Activated T-cell treated with anti-CD3 and anti-CD28 coated beads for 48 hours (primary cell): Measurements from ENCODE around the gene B3GALT2.
"Not testable (repeated sequence)": the region's sequence is repeated elsewhere in the genome, so short reads cannot be mapped to it uniquely, and the experiment has no call there.

Source experiments
- DNase-seq: peaks from one replicate; pipeline ENCODE4 v3.0.0-alpha.2; 2020; ENCODE audit warnings: low read depth

The B3GALT2 gene, protein sequence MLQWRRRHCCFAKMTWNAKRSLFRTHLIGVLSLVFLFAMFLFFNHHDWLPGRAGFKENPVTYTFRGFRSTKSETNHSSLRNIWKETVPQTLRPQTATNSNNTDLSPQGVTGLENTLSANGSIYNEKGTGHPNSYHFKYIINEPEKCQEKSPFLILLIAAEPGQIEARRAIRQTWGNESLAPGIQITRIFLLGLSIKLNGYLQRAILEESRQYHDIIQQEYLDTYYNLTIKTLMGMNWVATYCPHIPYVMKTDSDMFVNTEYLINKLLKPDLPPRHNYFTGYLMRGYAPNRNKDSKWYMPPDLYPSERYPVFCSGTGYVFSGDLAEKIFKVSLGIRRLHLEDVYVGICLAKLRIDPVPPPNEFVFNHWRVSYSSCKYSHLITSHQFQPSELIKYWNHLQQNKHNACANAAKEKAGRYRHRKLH

DNA sequence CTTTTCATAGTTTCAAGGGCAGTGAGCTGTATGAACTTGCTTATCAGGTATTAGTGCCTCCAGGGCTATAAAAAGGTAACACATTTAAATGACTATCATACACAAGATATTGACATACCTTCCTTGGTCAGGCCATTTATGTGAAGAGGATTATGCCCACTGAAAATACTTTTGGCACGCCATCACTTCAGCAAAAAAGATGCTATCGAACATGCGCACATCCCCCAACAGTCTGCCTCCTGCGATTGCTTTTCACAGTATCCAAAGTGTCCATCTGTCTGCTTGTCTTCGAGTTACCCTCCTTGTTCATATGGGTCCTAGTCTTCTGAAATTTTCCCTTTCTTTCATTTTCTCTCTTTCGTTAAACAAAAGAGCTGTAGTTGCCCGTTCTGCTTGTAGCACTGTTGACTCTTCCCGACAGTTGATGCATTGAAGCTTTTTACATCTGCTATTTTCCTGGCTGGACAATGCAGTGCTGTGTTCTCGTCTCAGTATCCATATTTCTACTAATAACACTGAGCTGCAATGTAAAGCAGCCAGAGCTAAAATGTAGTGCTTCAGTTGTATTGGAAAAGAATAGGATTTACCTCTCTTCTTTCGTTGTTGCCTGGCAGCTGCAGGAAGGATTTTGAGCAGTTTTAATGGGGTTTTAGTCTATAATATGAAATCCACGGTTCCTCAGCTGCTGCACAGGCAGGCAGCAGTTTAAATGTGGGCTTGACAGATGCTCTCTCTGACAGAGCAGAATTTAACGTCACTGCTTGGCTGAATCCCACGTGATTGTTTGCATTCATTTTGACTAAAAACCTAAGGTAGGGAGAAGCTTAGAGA is at the start of gene B3GALT2:
B3GALT2 (minus strand) TSS at position 713 of the 831 bp plus-strand sequence. CDS start 5,051 bp downstream, outside the sequence.
- DNase-seq = no peak

DNA sequence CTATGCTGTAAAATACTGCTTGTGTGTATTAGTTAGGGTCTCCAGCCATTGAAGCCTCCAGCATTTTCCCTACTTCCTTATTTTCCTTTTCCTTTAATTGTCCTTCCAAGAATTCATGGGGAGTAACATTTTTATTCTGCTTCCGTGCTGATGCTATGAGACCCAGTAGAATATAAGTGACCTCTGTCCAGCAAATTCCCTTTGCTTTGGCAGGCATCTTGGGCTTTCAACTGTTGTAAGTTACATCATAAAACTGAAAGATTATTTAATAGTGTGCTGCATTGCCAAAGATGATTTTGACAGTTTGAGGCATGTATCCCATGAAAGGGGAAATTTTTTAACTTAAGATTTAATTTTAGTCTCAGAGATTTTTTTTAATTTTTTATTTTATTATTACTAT is 48.1 kb upstream of the B3GALT2 start:
- DNase-seq = no peak

DNA sequence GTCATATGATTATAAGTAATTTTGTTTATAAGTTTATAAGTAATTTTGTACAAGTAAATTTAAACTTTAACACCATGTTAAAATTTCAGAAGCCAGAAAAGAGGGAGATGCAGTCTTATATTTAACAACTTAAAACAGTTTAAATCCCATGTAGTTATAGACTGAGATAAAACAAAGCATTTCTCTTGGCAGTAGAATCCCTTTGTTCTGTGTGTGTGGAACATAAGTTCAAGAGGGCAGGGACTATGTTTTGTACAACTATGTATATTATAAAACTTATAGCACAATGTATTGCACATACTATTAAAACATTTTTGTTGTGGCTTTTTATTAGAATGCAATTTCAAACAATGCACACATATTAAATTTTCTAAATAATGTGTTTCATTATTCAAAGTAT is 44.7 kb upstream of the B3GALT2 start:
- DNase-seq = not testable (repeated sequence)

DNA sequence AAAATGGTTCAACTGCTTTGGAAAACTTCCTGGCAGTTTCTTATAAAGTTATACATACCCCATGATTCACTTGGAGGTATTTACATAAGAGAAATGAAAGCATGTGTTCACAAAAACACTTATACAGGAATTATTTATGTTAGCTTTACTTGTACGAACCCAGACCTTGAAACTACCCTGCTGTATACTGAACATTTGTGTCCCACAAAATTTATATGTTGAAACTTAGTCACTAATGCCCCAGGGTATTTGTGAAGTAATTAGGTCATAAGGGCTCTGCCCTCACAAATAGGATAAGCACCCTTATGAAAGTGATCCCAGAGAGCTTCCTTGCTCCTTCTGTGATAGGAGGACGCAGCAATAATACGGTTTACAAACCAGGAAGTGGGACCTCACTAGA is 42.7 kb upstream of the B3GALT2 start:
- no peak for DNase-seq

DNA sequence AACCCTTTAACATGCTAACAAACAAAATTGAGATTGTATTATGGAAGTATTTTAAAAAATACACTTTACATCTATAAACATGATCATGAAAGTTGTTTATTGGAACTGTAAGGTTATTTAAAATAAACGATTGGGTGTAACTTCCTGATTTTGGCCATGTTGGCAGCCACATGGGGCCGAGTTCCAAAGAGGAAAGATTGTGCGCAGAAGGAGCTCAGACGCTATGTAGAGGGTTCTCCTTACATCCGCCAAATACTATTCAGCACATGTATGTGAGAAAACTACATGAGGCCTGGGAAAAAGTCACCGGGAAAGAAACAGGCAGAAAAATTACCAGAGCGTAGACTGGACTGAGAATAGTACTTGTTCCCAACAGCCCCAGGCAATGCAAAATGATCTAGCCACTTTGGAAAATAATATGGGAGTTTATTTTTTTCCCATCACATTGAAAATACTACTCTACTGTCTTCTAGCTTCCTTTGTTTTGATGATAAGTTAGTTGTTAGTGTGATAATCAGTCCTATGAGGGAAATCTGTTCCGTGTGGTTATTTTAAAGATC is 35.7 kb upstream of the B3GALT2 start:
- DNase-seq = no peak

DNA sequence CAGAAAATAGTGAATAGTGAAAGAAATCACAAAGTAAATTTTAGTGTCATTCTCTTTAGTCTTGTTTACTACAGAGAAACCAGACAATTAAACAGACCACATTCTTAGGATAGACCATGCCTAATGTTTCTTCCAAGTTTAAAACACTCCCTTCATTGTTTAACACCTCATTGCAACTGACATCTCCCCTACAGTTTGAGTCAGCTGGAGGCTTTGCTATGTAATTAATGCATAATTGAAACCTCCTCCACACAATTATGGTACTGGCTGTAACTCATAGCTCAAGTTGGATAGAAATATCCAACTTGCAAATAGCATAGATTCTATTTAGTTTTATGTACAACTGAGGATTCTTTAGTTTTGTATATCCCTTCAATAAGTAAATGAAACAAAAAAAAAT is 35.2 kb upstream of the B3GALT2 start:
- DNase-seq = no peak

DNA sequence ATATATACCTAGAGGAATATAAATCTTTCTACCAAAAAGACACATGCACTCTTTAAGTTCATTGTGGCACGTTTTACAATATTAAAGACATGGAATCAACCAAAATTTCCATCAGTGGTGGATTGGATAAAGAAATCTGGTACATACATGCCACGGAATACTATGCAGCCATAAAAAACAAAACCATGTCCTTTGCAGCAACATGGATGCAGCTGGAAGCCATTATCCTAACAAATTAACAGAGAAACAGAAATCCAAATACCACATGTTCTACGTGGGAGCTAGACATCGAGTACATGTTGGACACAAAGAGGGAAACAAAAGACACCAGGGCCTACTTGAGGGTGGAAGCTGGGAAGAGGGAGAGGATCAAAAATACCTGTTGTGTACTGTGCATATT is 33.0 kb upstream of the B3GALT2 start:
- DNase-seq = no peak

DNA sequence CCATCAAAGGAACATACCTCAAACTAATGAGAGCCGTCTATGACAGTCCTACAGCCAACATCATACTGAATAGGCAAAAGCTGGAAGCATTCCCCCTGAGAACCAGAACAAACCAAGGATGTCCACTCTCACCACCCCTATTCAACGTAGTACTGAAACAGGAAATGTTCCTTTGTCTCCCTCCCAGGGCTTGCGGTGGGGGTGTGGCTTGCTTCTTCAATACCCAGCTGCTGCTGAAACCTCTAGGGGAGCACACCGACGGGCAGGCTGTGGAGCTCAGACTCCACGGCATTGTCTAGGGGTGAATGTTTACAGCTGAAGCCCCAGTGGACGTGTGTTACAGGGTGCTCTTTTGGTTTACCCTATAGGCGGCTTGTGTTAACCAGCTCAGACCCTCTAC is 30.5 kb upstream of the B3GALT2 start:
- DNase-seq = no peak

DNA sequence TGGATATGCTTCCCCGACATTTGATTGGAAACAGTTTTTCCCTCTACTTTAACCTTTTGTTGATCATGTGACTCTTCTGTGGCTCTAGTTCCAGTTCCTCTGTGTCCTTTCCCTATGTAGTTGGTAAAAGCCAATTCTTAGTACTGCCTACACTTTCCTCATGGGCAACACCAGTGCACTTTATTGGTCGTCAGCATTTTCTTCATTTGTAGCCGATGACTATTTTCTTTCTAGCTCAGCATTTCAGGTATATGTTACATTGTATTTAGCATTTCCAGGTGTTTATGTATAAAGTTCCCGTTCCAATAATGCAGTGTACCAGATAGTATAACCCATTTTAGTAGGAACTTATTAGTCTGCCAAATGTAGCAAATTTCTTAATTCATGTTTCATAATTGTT is 27.6 kb upstream of the B3GALT2 start:
- no peak for DNase-seq

DNA sequence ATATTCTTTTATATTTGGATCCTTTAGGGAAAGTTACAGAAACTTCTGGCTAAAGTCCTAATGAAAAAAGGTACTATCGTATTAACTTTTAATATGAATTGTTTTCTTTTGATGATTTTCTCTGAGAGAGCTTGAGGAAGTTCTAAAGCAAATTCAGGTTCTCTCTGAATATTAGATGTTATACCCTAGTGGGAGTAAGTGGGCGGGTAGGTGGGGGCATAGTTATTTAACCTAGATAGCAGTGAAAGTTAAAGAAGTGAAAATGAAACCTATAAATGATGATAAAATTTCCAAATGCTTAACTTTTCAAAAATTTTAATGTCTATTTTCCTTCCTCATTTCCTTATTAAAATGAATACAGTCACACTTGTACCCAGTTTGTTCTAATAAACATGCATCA is 26.2 kb upstream of the B3GALT2 start:
- DNase-seq = no peak

DNA sequence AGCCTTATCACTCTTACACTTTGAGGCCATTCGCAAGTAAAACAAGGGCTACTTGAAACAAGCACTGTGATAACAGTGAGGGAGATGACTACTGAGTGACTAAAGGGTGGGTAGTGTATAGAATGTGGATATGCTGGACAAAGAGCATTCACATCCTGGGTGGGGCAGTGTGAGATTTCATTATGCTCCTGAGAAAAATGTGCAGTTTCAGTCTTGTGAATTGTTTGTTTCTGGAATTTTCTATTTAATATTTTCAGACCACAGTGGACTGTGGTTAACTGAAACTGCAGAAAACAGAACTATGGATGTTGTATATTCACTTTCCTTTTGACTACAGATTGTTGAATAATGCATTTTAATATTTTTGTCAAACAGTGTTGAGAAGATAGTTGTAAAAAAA is 25.1 kb upstream of the B3GALT2 start:
- DNase-seq = no peak

DNA sequence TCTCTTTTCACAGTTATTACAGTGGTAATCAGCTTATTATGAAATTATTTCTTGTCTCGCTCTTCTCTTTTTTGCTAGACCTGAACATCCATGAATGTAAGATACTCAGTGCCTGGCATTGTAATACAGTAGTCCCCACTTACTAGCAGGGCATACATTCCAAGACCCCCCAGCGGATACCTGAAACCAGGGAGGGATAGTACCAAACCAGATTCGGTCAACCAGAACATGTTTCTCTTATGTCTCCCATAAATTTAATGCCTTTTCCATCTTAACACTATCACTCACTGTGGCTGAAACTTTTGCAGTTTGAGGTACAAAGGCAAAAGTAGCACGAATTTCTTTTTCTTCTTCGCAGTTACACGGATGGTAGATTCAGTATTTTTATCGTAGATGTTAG is 24.6 kb upstream of the B3GALT2 start:
- DNase-seq = no peak

DNA sequence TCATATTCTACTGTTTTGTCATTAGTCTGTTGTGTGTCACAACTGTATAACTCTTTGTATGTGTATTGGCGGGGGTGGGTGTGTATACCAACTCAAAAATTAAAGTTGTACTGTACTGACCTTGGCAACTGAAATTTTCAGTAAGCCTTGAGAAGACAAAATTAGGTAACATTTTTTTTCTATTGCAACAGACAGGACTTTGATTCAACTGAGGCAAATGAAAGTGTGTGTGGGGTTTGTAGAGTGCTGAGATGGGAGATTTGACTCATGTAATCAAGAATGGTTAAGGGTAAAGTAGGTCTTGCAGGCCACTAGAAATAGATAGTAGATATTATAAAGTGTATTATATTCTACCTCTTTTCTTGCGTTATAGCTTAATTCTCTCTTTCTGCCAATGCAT is 14.6 kb upstream of the B3GALT2 start:
- no peak for DNase-seq

DNA sequence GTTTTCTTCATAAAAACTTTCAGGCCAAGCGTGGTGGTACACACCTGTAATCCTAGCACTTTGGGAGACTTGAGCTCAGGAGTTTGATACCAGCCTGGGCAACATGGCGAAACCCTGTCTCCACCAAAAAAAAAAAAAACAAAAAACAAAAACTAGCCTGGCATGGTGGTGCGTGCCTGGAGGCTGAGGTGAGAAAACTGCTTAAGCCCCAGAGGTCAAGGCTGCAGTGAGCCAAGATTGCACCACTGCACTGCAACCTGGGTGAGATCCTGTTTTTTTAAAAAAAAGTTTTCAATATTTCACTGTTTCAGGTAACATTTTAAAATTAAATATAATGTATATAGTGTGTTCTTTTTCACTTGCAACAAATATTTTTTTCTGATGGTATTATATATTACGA is 13.5 kb upstream of the B3GALT2 start:
- DNase-seq = no peak

DNA sequence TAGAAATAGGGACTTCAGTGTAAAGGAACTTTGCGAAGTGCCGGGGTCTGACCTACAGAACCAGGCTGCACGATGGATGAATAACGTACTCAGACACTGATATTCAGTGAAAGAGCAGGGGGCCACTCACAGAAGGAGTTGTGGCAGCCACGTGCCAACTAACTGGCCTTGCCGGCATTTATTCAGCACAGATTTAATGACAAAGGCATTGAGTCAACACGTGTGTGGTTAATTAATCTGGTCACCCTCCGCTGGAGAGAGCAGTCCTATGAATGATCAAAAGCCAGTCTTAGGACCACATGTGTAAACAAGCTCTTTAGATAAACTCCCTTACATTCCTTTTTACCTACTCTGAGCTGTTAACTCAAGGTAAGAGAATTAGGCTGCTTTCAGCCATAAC is 6.2 kb upstream of the B3GALT2 start:
- no peak for DNase-seq

DNA sequence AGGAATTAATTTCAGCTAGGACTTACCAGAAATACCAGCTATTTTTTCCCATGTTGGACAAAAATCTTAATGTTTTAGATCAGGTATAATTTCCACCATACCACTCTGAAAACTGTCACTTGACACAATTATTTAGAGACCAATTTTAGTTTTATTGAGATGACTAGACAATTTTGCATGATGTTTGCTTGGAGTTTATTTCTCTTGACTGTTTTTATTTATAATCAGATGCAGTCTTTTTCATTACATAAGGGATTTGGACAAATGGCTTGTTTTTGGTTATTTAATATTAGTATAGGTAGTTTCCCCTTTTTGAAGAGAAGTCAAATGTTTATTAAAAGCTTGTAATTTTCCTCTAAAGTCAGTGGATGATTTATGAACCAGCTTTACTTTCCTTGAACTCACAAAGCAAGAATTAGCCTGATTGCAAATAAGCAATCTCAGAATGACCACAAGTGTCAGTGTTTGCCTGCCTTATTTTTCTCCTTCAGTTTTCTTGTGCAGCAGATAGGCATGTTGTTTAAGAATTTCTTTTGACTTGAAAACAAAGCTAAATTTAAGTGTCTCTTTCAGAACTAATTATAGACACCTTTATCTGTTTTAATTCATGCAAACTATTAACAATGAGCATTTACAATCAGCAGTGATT is 3.8 kb upstream of the B3GALT2 start:
- no peak for DNase-seq

DNA sequence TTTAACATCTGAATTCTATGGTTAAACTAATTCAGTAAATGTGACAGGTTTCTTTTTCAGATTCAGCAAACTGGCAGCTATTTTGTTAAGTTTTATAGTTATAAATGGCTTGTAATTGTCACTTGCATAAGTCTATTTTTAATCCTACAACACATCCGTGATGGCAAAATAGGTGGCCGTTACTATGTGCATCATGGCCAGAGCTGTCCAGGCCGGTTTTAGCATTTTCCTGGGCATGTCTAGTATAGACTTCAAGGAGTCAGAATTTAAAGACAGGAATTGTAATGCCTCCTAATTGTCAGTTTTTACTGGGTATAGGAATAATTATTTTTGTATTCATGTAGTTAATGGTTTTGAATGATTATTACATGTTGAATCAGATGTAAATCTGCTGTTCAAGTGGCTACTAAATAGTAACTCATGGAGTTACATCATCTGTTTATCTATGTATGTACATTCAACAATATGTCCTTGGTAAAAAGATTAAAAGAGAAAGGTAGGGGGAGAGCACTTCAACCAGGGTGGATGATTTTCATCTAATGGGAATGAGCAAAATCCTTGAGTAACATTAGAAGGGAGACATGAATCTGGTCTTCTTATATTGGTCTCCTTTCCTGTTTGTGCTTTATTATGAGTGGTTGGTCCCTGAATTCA is 3.2 kb upstream of the B3GALT2 start:
- no peak for DNase-seq

DNA sequence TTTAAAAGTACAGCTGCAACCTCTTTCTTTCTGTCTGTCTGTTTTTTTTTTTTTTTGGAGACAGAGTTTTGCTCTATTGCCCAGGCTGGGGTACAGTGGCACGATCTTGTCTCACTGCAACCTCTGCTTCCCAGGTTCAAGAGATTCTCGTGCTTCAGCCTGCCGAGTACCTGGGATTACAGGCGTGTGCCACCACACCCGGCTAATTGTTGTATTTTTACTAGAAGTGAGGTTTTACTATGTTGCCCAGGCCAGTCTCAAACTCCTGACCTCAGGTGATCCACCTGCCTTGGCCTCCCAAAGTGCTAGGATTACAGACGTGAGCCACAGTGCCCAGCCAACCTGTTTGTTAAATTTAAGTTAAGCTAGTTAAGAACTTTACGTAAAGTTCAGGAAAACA is 2.5 kb upstream of the B3GALT2 start:
- not testable (repeated sequence) for DNase-seq

DNA sequence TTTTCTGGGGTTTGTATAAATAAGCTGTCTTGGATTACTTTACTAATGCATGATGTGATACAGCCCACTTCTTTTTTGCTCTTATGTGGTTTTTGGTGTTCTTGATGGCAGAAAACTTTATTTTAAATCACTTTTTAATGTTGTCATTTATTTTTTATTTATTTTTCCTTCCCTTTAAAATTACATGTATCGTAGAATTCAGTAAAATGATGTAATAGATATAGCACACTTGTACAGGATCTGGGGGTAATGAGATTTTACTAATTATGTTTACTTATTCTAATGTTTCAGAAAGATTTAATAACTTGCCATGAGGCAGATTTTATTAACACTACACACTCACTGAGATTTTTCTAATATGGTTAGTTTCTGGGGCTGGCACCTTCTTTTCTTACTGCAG is 701 bp upstream of the B3GALT2 start:
- no peak for DNase-seq

DNA sequence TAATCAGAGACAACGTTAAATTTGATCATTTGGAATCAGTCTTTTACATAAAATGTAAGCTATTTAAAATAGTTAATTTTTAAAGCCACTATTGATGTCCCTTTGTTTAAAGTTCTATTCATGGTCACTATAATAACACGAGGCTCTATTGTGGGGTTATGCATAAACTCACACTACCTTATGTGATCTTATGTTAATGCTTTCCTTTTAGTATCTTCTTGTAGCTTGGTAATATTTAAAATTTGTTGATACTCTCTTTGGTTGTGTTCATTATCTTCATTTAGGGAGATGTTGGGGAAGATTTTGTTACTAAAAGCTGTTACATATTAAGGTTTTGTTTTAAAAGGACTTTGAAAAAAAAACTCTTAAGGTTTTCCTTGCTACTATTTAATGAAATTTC is 1.2 kb downstream of the B3GALT2 start:
- DNase-seq = no peak

DNA sequence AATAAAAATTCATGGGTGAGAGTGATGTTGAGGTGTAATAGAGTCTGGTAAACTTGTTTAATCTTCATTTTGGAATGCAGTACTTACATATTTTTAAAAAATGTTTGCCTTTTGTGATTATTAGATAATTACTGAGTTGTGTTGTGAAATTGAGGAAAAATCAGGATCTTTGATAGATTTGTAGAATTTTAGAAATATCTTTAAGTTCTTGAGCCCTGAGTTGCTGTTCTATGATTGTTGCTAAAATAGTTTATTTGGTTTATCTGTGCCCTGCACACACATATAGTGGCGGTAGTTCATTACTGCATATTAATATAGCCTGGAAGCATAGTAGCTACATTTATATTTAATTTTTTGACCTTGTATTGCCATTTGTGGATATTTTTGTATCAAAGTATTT is 1.6 kb downstream of the B3GALT2 start:
- DNase-seq = no peak

DNA sequence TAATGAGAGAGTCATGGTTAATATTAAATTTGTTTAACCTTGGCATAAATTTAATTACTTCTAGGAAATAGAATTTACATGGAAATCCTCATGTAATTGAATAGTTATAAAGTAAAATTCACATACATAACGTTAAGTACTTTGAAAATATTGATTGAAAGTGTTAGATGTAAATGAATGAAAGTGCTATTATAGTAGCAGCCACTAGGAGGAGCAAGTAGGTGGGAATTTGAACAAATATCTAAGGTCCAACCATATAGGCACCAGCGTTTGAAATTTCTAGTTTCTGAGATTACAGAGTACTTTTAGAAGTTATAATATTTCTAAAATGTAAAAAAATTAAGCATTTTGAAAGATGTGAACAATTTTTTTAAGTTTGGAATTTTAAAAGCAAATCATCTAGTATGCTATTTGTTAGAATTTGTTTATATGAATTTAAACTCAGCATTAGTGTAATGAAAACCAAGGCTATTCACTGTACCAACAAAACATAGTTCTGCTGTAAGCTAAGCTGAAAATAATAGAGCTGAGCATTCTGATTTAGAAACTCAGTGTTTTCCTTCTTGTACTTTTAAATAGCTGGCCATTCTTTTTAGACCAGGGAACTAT is 3.3 kb downstream of the B3GALT2 start:
- no peak for DNase-seq
